RWPE1 (cell line): ENCODE data around the gene ESPL1.

ENCODE experiments used
- CTCF ChIA-PET: fragments of 350-600 bp; sonication (Branson Sonifier 250); formaldehyde crosslinking; extraction: SDS; loops from one replicate; lab custom pipeline; 2021; lab: Yijun Ruan, JAX
- POLR2A ChIA-PET: fragments of 400-600 bp; formaldehyde crosslinking; extraction: SDS; loops from one replicate; lab custom pipeline; 2020; ENCODE audit warnings: antibody characterized with exemption; ENCODE audit not compliant: low non-redundant PET; lab: Yijun Ruan, JAX
- DNase-seq: peaks from one replicate; pipeline ENCODE4 v3.0.0; 2012; ENCODE audit warnings: low spot score
- H3K27ac ChIP-seq: fragments of 450-650 bp; 2 replicates; pipeline ENCODE4 v1.5.1; 2017
- CTCF ChIP-seq: fragments of 450-650 bp; conservative IDR thresholded peaks from 2 replicates; pipeline ENCODE4 v1.5.1; 2017; ENCODE audit warnings: low read depth, mild to moderate bottlenecking

Gene ESPL1

GRCh38 chr12:53224897-53225634 is 43.0 kb upstream of the ESPL1 start:
- peak overlapping the region; percentile 99 for H3K27ac ChIP-seq
- DNase-seq, result no peak
- no peak for TF ChIP-seq CTCF
- ChIA-PET POLR2A (interaction anchor here (0.5 to 0.9 kb wide), 3 partner anchors 11 to 74 kb away, joined by 3 to 13 read pairs (median 4); partner anchors contain the start of gene MYG1), CTCF (interaction anchor here (0.7 to 1.4 kb wide), 4 partner anchors 11 to 183 kb away, joined by 3 to 8 read pairs (median 4); no protein-coding TSS in a partner anchor)

GRCh38 chr12:53225635-53226424 is 42.3 kb upstream of the ESPL1 start:
- DNase-seq, result peak; percentile 56
- POLR2A ChIA-PET, result interaction anchor here (0.5 to 0.6 kb wide), 2 partner anchors 14 to 73 kb away, joined by 4 to 13 read pairs; partner anchors contain the start of gene MYG1
- peak overlapping the region; percentile 99 for H3K27ac ChIP-seq
- no peak for TF ChIP-seq CTCF
- CTCF ChIA-PET, result interaction anchor here (0.5 to 1.4 kb wide), 3 partner anchors 11 to 283 kb away, joined by 4 to 8 read pairs (median 7); no protein-coding TSS in a partner anchor

- no peak for TF ChIP-seq CTCF
- ChIA-PET CTCF (no interaction called here), POLR2A (no interaction called here)
- H3K27ac ChIP-seq, result peak overlapping the region; percentile 99
- no peak for DNase-seq
Observed at GRCh38 chr12:53226815-53227214, 41.3 kb upstream of the ESPL1 start.

- TF ChIP-seq CTCF, result no peak
- H3K27ac ChIP-seq, result peak overlapping the region; percentile 99
- POLR2A ChIA-PET, result no interaction called here
- DNase-seq, result no peak
- CTCF ChIA-PET, result no interaction called here
Observed at GRCh38 chr12:53227341-53227740, 40.8 kb upstream of the ESPL1 start.

GRCh38 chr12:53227836-53228235 is 40.3 kb upstream of the ESPL1 start:
- H3K27ac ChIP-seq, result peak overlapping the region; percentile 99
- no peak for DNase-seq
- ChIA-PET CTCF (no interaction called here), POLR2A (no interaction called here)
- no peak for TF ChIP-seq CTCF

GRCh38 chr12:53229454-53229853 is 38.6 kb upstream of the ESPL1 start:
- DNase-seq, result no peak
- ChIA-PET POLR2A (no interaction called here), CTCF (interaction anchor here (0.5 kb wide), 1 partner anchor 434 kb away, joined by 3 read pairs; no protein-coding TSS in a partner anchor)
- H3K27ac ChIP-seq, result peak overlapping the region; percentile 98
- no peak for TF ChIP-seq CTCF
